Measurements from ENCODE around the gene SLC5A12. TPM values are rescaled to one million over a fixed set of nuclear protein-coding genes. Genes with fewer than 3 reads are reported as not detected.

Gene SLC5A12
- polyA plus RNA-seq, 1 donor (not counting 4 experiments of a cell fraction or from before 2014, with no cell fraction given): not detected

GRCh38 chr11:26741036-26741435, 19.2 kb upstream of the SLC5A12 start:
- no peak for DNase-seq (ENCODE audit: low read depth, low spot score)

GRCh38 chr11:26739366-26740073, 17.7 kb upstream of the SLC5A12 start:
- H2AFZ ChIP-seq (ENCODE audit: control insufficient read depth, low read length): no peak overlapping the region
- no peaks in the 10 kb centered on the region for H4K20me1 ChIP-seq (ENCODE audit: control insufficient read depth, extremely low read depth, insufficient read depth, low read length)
- H3K79me2 ChIP-seq (ENCODE audit: control insufficient read depth, insufficient read depth, low read length): no peaks in the 10 kb centered on the region
- DNase-seq (ENCODE audit: low read depth, low spot score) (no peak), FAIRE-seq (no peak)
- H3K4me2 ChIP-seq (ENCODE audit: control insufficient read depth, extremely low read depth, insufficient read depth, low read depth, low read length): no peak overlapping the region
- H3K27ac ChIP-seq (ENCODE audit: control insufficient read depth, insufficient read depth, low read length): no peak overlapping the region
- H3K27me3 ChIP-seq (ENCODE audit: control insufficient read depth, extremely low read depth, insufficient read depth, low read length): no peaks in the 10 kb centered on the region
- no peaks in the 10 kb centered on the region for H3K4me1 ChIP-seq (ENCODE audit: control insufficient read depth, extremely low read depth, insufficient read depth, low read length)
- H3K9ac ChIP-seq (ENCODE audit: control insufficient read depth, extremely low read depth, insufficient read depth, low read length): no peak overlapping the region
- H3K9me1 ChIP-seq (ENCODE audit: control insufficient read depth, extremely low read depth, insufficient read depth, low read length): no peaks in the 10 kb centered on the region
- no peak overlapping the region for H3K4me3 ChIP-seq (ENCODE audit: control insufficient read depth in 2 of 3, extremely low read depth in 1 of 3, insufficient read depth in 2 of 3, low read depth in 1 of 3, low read length in 3 of 3)
- dilution Hi-C loops (cut with MboI; ENCODE audit: extremely low pct_ligation_motif_present, low sequenced_read_pairs): no loop called here
- no peak for TF ChIP-seq EZH2 (IDR thresholded peaks at IDR 0.05; ENCODE audit: low read length)
- H3K9me3 ChIP-seq (ENCODE audit: control insufficient read depth, low read depth, low read length): no peaks in the 10 kb centered on the region
- no peaks in the 10 kb centered on the region for H3K36me3 ChIP-seq (ENCODE audit: control insufficient read depth in 2 of 2, extremely low read depth in 1 of 2, insufficient read depth in 2 of 2, low read length in 2 of 2)

More at GRCh38 chr11:26741036-26741435, 19.2 kb upstream of the SLC5A12 start:
- H3K79me2 ChIP-seq (ENCODE audit: control insufficient read depth, insufficient read depth, low read length): no peaks in the 10 kb centered on the region
- H3K9me1 ChIP-seq (ENCODE audit: control insufficient read depth, extremely low read depth, insufficient read depth, low read length): no peaks in the 10 kb centered on the region
- dilution Hi-C loops (cut with MboI; ENCODE audit: extremely low pct_ligation_motif_present, low sequenced_read_pairs): no loop called here
- H3K9ac ChIP-seq (ENCODE audit: control insufficient read depth, extremely low read depth, insufficient read depth, low read length): no peak overlapping the region
- no peaks in the 10 kb centered on the region for H3K27me3 ChIP-seq (ENCODE audit: control insufficient read depth, extremely low read depth, insufficient read depth, low read length)
- H2AFZ ChIP-seq (ENCODE audit: control insufficient read depth, low read length): no peak overlapping the region
- H3K4me2 ChIP-seq (ENCODE audit: control insufficient read depth, extremely low read depth, insufficient read depth, low read depth, low read length): no peak overlapping the region
- no peaks in the 10 kb centered on the region for H3K36me3 ChIP-seq (ENCODE audit: control insufficient read depth in 2 of 2, extremely low read depth in 1 of 2, insufficient read depth in 2 of 2, low read length in 2 of 2)
- H3K4me3 ChIP-seq (ENCODE audit: control insufficient read depth in 2 of 3, extremely low read depth in 1 of 3, insufficient read depth in 2 of 3, low read depth in 1 of 3, low read length in 3 of 3): no peak overlapping the region
- H4K20me1 ChIP-seq (ENCODE audit: control insufficient read depth, extremely low read depth, insufficient read depth, low read length): no peaks in the 10 kb centered on the region
- no peak overlapping the region for H3K27ac ChIP-seq (ENCODE audit: control insufficient read depth, insufficient read depth, low read length)
- no peaks in the 10 kb centered on the region for H3K4me1 ChIP-seq (ENCODE audit: control insufficient read depth, extremely low read depth, insufficient read depth, low read length)
- no peak for FAIRE-seq
- H3K9me3 ChIP-seq (ENCODE audit: control insufficient read depth, low read depth, low read length): no peaks in the 10 kb centered on the region
- no peak for TF ChIP-seq EZH2 (IDR thresholded peaks at IDR 0.05; ENCODE audit: low read length)
- no peak for TF ChIP-seq CTCF (optimal IDR thresholded peaks at IDR 0.05 in 1 of 3, IDR thresholded peaks at IDR 0.05 in 1 of 3, conservative IDR thresholded peaks at IDR 0.05 in 1 of 3; ENCODE audit: extremely low read depth in 1 of 3, insufficient read depth in 2 of 3, low read length in 3 of 3)

DNA sequence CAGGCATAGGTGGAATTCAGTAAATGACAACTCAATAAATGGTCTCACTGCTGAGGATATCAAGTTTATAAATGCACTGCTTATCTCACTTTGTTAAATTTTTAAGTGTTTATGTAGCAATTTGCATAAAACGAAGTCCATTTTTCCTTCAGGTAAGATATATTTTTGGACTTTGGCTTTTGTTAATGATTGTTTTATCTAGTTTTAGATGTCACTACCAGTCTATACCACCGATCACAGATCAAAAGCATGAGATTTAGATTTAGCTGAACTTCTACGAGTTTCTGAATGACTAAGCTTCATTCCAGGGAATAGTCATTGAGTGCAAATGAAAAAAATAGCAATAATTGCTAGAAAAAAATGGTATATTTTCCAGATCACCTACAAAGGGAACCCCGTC, 12.8 kb upstream of the SLC5A12 start:
- H3K9me3 ChIP-seq (ENCODE audit: control insufficient read depth, low read depth, low read length): no peaks in the 10 kb centered on the region
- H3K79me2 ChIP-seq (ENCODE audit: control insufficient read depth, insufficient read depth, low read length): no peaks in the 10 kb centered on the region
- no peak overlapping the region for H3K27ac ChIP-seq (ENCODE audit: control insufficient read depth, insufficient read depth, low read length)
- FAIRE-seq: no peak
- no peaks in the 10 kb centered on the region for H3K27me3 ChIP-seq (ENCODE audit: control insufficient read depth, extremely low read depth, insufficient read depth, low read length)
- H3K4me1 ChIP-seq (ENCODE audit: control insufficient read depth, extremely low read depth, insufficient read depth, low read length): no peaks in the 10 kb centered on the region
- no peak overlapping the region for H3K9ac ChIP-seq (ENCODE audit: control insufficient read depth, extremely low read depth, insufficient read depth, low read length)
- TF ChIP-seq EZH2 (IDR thresholded peaks at IDR 0.05; ENCODE audit: low read length) (no peak), CTCF (optimal IDR thresholded peaks at IDR 0.05 in 1 of 3, IDR thresholded peaks at IDR 0.05 in 1 of 3, conservative IDR thresholded peaks at IDR 0.05 in 1 of 3; ENCODE audit: extremely low read depth in 1 of 3, insufficient read depth in 2 of 3, low read length in 3 of 3) (no peak)
- no peak overlapping the region for H3K4me2 ChIP-seq (ENCODE audit: control insufficient read depth, extremely low read depth, insufficient read depth, low read depth, low read length)
- no peaks in the 10 kb centered on the region for H3K9me1 ChIP-seq (ENCODE audit: control insufficient read depth, extremely low read depth, insufficient read depth, low read length)
- dilution Hi-C loops (cut with MboI; ENCODE audit: extremely low pct_ligation_motif_present, low sequenced_read_pairs): no loop called here
- H4K20me1 ChIP-seq (ENCODE audit: control insufficient read depth, extremely low read depth, insufficient read depth, low read length): no peaks in the 10 kb centered on the region
- no peak overlapping the region for H3K4me3 ChIP-seq (ENCODE audit: control insufficient read depth in 2 of 3, extremely low read depth in 1 of 3, insufficient read depth in 2 of 3, low read depth in 1 of 3, low read length in 3 of 3)
- no peaks in the 10 kb centered on the region for H3K36me3 ChIP-seq (ENCODE audit: control insufficient read depth in 2 of 2, extremely low read depth in 1 of 2, insufficient read depth in 2 of 2, low read length in 2 of 2)
- no peak overlapping the region for H2AFZ ChIP-seq (ENCODE audit: control insufficient read depth, low read length)
- DNase-seq (ENCODE audit: low read depth, low spot score): no peak
